Breast epithelium (tissue), 4 donors: ENCODE measurements around the gene BOLA1. TPM values are rescaled to one million over a fixed set of nuclear protein-coding genes. Genes with fewer than 3 reads are reported as not detected.
A peak's percentile ranks its signal among the peaks of the same experiment; 100 is the strongest.

ENCODE experiments used
- DNase-seq, 2 donors: peaks; one replicate each; pipeline ENCODE4 v3.0.0-alpha.2; 2019; ENCODE audit warnings: low spot score in 2 of 2
- H3K27ac ChIP-seq, 2 donors: fragments of 200-600 bp; sonication (generic) in 1 of 2; one replicate each; pipeline ENCODE4 v1.5.1; 2016 to 2019; ENCODE audit warnings: mild to moderate bottlenecking in 1 of 2
- H3K27me3 ChIP-seq, 2 donors: fragments of 200-600 bp; sonication (generic) in 1 of 2; one replicate each; pipeline versions ENCODE4 v1.5.1 to v1.6.0; 2017 to 2019; ENCODE audit warnings: control low read depth in 1 of 2, mild to moderate bottlenecking in 1 of 2
- H3K36me3 ChIP-seq: fragments of 200-600 bp; one replicate; pipeline ENCODE4 v1.5.1; 2019
- H3K4me1 ChIP-seq, 2 donors: fragments of 200-600 bp; sonication (generic); one replicate each; pipeline ENCODE4 v1.5.1; 2016 to 2019; ENCODE audit warnings: control low read depth in 1 of 2
- H3K4me3 ChIP-seq, 3 donors: fragments of 200-600 bp; sonication (generic); 1 replicate in 2 of 3; 2 replicates in 1 of 3; pipeline ENCODE4 v1.5.1; 2016 to 2019; ENCODE audit warnings: mild to moderate bottlenecking in 3 of 3, moderate library complexity in 2 of 3
- H3K9me3 ChIP-seq, 2 donors: fragments of 200-600 bp; sonication (generic) in 1 of 2; one replicate each; pipeline ENCODE4 v1.5.1; 2016 to 2019; ENCODE audit warnings: control low read depth in 1 of 2
- CTCF ChIP-seq, 3 donors: fragments of 450-650 bp; IDR thresholded peaks; one replicate each; pipeline ENCODE4 v1.5.1; 2016 to 2017; ENCODE audit warnings: antibody characterized with exemption in 3 of 3, mild to moderate bottlenecking in 3 of 3, moderate library complexity in 3 of 3
- POLR2A ChIP-seq: fragments of 450-650 bp; IDR thresholded peaks from one replicate; pipeline ENCODE4 v1.6.1; 2016; ENCODE audit warnings: antibody characterized with exemption, mild to moderate bottlenecking, moderate library complexity
- POLR2AphosphoS5 ChIP-seq, 3 donors: sonication (generic); formaldehyde crosslinking; IDR thresholded peaks; one replicate each; pipeline ENCODE4 v1.6.1; 2017; ENCODE audit warnings: antibody characterized with exemption in 3 of 3
- intact Hi-C: fragments of 100-400 bp; cut with DNase I; formaldehyde crosslinking; loops from one replicate; pipeline ENCODE4 v1.15.1; 2023; ENCODE audit warnings: low total_unique reads
- total RNA-seq, 3 donors: library from RNA; depleted of rRNA; stranded (reverse); fragments of >200 nt; gene quantifications; one replicate each; pipeline ENCODE4 v1.1.0, GENCODE V29; 2016

Gene BOLA1
- total RNA-seq, 3 donors from 2014 or later = 29.5 to 34.0 (median 33.4) TPM

GRCh38 chr1:149903836-149904491 is 4.6 kb downstream of the BOLA1 start:
- peaks cover 0 to 4% of the 10 kb centered on the region in 2 donors for H3K4me1 ChIP-seq
- H3K27ac ChIP-seq = no peak overlapping the region
- no peaks in the 10 kb centered on the region for H3K36me3 ChIP-seq
- no peak for DNase-seq
- H3K27me3 ChIP-seq = no peaks in the 10 kb centered on the region
- H3K9me3 ChIP-seq = no peaks in the 10 kb centered on the region
- intact Hi-C loops = no loop called here
- no peak for TF ChIP-seq POLR2AphosphoS5 (IDR thresholded peaks at IDR 0.05)
- TF ChIP-seq POLR2A = no peak
- no peak for TF ChIP-seq CTCF (IDR thresholded peaks at IDR 0.05)
- H3K4me3 ChIP-seq = no peak overlapping the region

DNA sequence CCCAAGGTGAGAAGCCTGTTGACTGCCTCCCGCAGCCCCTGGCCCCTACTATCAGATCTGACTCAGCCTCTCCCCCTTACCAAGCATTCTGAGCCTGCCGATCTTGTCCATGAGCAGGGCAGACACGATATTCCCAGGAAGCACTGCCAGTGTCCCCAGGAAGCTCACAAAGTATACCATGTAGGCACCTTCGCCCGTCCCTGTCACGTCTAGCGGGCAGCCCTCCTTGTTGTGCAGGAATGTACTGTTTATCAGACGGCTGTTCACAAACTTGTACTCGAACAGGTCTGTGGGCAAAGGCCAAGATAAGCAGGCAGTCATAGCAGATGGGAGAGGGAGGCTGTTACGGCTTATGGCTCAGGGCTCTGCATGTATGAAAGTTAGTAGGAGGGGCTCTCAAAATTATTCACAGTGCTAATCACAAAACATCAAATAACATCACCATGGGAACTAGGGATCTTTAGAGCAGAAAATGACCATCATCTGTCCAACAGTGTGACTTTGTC is 7.3 kb downstream of the BOLA1 start:
- intact Hi-C loops = no loop called here
- H3K27ac ChIP-seq = no peak overlapping the region
- no peak for TF ChIP-seq POLR2A
- TF ChIP-seq POLR2AphosphoS5 (IDR thresholded peaks at IDR 0.05) = no peak
- TF ChIP-seq CTCF (IDR thresholded peaks at IDR 0.05) = no peak
- no peak for DNase-seq
- no peaks in the 10 kb centered on the region for H3K27me3 ChIP-seq
- H3K36me3 ChIP-seq = no peaks in the 10 kb centered on the region
- no peak overlapping the region for H3K4me3 ChIP-seq
- H3K4me1 ChIP-seq = no peaks in the 10 kb centered on the region
- no peaks in the 10 kb centered on the region for H3K9me3 ChIP-seq

- DNase-seq = no peak
- no peak for TF ChIP-seq CTCF (IDR thresholded peaks at IDR 0.05)
- no peak overlapping the region for H3K4me3 ChIP-seq
- no peaks in the 10 kb centered on the region for H3K36me3 ChIP-seq
- no peaks in the 10 kb centered on the region for H3K9me3 ChIP-seq
- no peaks in the 10 kb centered on the region for H3K4me1 ChIP-seq
- no peak overlapping the region for H3K27ac ChIP-seq
- intact Hi-C loops = no loop called here
- no peaks in the 10 kb centered on the region for H3K27me3 ChIP-seq
Measured at GRCh38 chr1:149914545-149914944, 15.2 kb downstream of the BOLA1 start.

DNA sequence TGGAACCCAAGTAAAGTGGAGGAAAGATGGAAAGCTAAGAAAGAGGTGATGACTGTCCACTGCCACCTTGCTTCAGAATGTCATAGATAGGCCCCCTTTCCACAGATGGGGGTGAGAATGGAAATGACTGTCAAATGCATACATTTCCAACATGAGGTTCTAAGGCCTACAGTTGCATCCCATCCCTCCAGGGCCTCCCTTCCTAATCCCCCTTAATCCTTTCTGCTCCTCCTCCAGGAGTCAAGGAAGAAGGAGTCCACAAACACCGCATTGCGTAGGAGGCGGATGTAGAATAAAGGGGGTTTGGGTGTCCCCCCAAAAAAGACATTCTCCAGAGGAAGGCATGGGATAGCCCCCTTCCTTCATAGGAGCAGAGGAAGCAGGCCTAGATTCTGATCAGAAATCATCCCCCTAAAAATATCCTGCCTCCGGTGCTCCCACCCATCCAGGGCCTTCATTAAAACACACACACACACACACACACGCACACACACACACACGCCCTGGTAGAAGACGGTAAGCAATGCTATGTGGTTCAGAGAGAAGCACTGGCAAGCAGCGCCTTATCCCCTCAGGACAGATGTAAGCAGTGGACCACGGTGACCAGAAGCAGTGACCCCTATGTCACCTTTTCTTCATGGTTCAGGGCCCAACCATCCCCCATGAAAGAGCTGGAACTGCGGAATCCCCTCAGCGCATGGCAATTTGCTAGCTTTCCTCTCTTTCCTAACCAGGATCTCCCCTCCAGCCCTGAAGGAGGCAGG is 16.2 kb downstream of the BOLA1 start:
- Histone ChIP-seq H3K36me3 (no peaks in the 10 kb centered on the region), H3K27me3 (no peaks in the 10 kb centered on the region), H3K9me3 (no peaks in the 10 kb centered on the region), H3K27ac (no peak overlapping the region), H3K4me3 (no peak overlapping the region), H3K4me1 (no peaks in the 10 kb centered on the region)
- no peak for DNase-seq
- TF ChIP-seq CTCF (IDR thresholded peaks at IDR 0.05) (no peak), POLR2AphosphoS5 (IDR thresholded peaks at IDR 0.05) (no peak), POLR2A (no peak)
- intact Hi-C loops = no loop called here

DNA sequence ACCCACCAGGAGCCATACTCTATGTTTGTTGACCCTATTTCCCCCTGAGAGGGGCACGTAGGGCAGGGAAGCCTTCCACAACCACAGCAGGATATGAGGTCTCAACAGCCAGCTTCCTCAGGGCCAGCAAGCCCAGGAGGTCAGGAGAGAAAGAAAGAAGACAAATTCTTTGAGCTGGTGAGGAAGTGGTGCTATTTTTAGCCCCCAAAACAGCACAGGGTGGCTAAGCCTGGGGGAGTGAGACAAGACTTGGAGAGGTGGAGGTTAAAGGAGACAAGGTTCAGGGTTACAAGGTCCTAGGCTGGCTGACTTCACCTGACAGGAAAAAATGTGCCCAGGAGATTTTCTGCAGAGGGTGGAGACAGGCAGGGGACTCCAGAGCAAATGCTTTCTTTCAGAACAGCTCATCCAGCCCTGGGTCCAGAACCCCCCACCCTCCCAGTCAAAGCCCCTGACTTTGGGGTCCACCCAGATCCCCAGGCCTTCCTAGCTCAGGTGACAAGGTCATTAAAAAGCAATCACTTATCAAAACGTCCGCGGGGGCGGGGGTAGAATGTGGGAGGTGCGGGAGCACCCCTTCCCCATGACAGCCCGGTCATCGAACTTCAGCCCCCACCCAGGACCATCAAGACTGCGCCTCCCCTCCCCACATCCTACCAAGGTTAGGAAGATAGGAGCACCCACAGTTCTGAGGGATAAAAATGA is 17.0 kb downstream of the BOLA1 start:
- intact Hi-C loops = no loop called here
- H3K27me3 ChIP-seq = no peaks in the 10 kb centered on the region
- H3K4me1 ChIP-seq = no peaks in the 10 kb centered on the region
- TF ChIP-seq POLR2AphosphoS5 (IDR thresholded peaks at IDR 0.05) (no peak), CTCF (IDR thresholded peaks at IDR 0.05) (no peak), POLR2A (no peak)
- H3K36me3 ChIP-seq = no peaks in the 10 kb centered on the region
- H3K27ac ChIP-seq = no peak overlapping the region
- no peak for DNase-seq
- H3K4me3 ChIP-seq = peak overlapping the region in 2 of 3 donors; percentile 60 to 75
- no peaks in the 10 kb centered on the region for H3K9me3 ChIP-seq
